NCI-H1048 (cell line): Measurements from ENCODE around the gene ZNF536.
"Not testable (repeated sequence)": the region's sequence is repeated elsewhere in the genome, so short reads cannot be mapped to it uniquely, and the experiment has no call there.

ENCODE experiments used
- DNase-seq: peaks from one replicate; lab custom pipeline; 2025; lab: John Stamatoyannopoulos, UW

ZNF536 gene

GRCh38 chr19:30419568-30420180 lies 47.5 kb downstream of the ZNF536 start:
- no peak for DNase-seq

- DNase-seq: no peak
These were observed 48.1 kb downstream of the ZNF536 start for GRCh38 chr19:30420316-30420715.

- DNase-seq: no peak
These were observed 48.7 kb downstream of the ZNF536 start for GRCh38 chr19:30420881-30421280.

- no peak for DNase-seq
These were observed 49.4 kb downstream of the ZNF536 start for GRCh38 chr19:30421571-30421970.

- no peak for DNase-seq
These were observed 51.3 kb downstream of the ZNF536 start for GRCh38 chr19:30423481-30423880.

DNA sequence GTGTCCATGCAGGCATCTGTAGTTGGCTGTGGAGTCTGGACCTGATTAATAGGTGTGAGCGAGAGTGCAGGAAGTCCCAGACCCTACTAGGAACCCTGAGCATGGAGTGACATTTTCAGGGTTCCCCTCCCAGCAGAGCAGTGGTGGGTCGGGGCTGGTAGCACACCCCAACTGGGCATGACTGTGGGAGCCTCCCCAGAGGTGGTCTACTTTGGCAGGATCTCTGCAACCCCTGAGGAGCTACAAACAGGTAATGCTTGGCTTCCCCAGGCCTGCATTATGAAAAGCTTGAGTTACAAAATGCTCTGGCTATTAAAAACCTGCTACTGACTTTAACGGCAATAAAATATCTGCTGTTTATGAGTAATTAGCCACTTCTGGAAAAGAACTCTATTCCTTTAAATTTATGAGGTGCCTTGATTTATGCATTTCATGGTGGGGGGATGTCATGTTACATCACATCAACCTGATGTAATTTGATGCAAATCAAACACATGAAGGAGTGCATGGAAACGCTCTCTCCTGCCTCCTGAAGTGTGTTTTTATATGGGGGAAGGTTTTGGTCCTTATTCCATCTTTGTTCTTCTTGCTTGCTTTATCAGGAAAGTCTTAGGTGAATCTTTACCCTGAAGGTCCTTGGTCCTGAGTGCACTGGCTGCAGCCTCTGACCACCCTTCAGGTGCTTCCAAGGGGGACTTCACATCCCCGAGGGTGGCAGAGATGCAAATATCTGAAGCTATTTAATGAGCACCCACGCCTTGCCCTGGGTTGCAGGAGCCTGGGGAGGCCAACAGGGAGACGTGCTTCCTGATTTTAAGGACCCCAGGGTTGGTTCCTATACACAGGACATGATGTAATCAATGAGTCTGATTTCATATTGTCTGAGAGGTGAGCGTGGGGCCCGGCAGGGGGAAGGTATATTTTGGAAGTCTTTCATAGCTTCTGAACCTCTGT lies 54.0 kb downstream of the ZNF536 start:
- DNase-seq: no peak

DNA sequence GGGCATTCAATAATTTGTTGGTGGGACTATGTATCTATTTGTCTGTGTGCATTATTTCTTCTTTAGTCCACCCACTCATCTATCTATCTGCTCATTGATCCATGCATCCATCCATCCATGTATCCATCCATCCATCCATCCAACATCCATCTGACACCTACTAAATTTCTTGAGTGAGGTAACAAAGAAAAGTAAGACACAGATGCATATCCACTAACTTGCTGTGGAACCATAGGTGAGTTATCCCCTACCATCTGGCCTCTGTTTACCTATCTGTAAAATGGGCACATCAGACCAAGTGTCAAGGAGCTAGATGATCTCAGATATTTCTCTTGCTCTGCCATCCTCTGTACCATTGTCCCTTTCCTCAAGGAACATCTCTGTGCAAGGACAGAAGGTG lies 54.7 kb downstream of the ZNF536 start:
- DNase-seq: no peak

GRCh38 chr19:30428092-30428680 lies 56.0 kb downstream of the ZNF536 start:
- DNase-seq: no peak

- no peak for DNase-seq
These were observed 56.7 kb downstream of the ZNF536 start for GRCh38 chr19:30428844-30429243.

DNA sequence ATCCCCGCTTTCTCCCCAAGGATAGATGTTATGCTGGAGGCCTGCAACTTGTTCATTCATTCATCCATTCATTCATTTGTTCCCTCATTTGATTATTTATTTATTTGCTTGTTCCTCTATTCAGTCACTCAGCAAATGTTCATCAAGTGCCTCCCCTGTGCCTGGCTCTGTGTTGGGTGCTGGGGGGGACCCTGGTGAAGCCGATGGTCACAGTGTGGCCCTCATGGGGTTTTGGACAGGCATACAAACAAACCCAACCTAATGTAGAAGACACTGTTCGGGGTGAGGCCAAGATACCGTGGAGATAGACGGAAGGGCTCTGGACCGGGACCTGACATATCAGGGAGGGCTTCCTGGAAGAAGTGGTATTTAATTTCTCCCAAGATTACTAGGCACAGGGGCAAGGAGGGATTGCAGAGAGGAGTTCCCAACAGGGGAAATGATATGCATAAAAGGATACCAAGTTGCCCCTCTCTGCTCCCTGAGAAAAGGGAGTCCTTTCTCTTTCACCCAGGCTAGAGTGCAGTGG lies 58.1 kb downstream of the ZNF536 start:
- DNase-seq: no peak

- DNase-seq: no peak
These were observed 59.4 kb downstream of the ZNF536 start for GRCh38 chr19:30431591-30431990.

DNA sequence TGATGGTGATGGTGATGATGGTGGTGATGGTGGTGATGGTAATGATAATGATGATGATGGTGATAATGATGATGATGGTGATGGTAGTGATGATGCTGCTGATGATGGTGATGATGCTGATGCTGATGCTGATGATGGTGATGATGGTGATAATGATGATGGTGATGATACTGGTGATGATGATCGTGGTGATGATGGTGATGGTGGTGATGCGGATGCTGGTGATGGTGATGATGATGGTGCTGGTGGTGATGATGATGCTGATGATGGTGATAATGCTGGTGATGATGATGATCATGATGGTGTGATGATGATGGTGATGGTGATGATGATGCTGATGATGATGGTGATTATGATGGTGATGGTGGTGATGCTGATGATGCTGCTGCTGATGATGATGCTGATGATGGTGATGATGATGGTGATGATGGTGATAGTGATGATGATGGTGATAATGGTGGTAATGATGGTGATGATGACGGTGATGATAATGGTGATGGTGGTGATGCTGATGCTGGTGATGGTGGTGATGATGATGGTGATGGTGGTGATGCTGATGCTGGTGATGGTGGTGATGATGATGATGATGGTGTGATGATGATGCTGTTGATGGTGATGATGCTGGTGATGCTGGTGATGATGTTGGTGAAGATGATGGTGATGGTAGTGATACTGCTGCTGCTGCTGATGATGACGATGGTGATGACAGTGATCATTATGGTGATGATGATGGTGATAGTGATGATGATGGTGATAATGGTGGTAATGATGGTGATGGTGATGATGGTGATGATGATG lies 62.8 kb downstream of the ZNF536 start:
- DNase-seq: no peak

DNA sequence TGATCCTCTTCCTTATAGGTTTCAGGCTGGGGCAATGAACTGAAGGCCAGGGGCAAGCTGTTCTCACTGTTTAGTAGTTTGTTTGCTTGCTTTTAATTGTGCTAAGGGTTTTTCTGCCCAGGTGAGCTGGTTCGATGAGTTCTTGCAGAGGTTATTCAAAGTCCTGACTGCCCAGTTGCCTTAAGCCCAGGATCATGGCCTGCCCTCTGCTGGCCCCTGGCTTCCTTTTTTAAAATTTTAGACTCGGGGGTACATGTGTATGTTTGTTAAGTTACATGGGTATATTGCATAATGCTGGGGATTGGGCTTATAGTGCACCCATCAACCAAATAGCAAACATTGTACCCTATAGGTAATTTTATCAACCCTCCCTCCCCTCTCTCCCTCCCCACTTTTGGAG lies 65.7 kb downstream of the ZNF536 start:
- DNase-seq: no peak

DNA sequence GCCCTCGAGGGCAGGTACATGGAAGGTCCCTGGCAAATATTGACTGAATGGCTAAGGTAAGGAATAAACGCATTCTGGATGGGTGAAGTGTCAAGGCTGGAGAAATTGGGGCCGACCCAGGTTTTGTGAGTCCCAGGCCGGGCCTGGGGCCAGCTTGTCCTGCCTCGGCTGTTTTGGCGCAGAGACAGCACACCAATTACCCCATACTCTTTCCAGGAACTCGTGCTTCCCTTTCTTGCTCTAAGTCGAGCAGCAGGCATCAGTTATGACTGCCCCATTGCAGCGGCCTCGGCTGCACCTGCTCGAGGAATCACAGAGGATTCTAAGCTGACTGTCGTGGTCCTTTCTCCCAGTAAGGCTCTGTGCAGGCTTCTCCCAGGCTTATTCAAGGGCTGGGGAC lies 67.1 kb downstream of the ZNF536 start:
- DNase-seq: no peak

- DNase-seq: no peak
These were observed 68.8 kb downstream of the ZNF536 start for GRCh38 chr19:30441011-30441410.

- no peak for DNase-seq
These were observed 70.5 kb downstream of the ZNF536 start for GRCh38 chr19:30442674-30443073.

- no peak for DNase-seq
These were observed 71.5 kb downstream of the ZNF536 start for GRCh38 chr19:30443531-30444252.

DNA sequence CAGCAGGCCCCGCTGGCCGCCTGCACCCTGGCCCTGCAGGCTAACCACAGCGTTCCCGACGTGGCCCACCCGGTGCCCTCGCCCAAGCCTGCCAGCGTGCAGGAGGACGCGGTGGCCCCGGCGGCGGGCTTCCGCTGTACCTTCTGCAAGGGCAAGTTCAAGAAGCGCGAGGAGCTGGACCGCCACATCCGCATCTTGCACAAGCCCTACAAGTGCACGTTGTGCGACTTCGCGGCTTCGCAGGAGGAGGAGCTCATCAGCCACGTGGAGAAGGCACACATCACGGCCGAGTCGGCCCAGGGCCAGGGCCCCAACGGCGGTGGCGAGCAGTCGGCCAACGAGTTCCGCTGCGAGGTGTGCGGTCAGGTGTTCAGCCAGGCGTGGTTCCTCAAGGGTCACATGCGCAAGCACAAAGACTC lies 72.1 kb downstream of the ZNF536 start:
- no peak for DNase-seq

DNA sequence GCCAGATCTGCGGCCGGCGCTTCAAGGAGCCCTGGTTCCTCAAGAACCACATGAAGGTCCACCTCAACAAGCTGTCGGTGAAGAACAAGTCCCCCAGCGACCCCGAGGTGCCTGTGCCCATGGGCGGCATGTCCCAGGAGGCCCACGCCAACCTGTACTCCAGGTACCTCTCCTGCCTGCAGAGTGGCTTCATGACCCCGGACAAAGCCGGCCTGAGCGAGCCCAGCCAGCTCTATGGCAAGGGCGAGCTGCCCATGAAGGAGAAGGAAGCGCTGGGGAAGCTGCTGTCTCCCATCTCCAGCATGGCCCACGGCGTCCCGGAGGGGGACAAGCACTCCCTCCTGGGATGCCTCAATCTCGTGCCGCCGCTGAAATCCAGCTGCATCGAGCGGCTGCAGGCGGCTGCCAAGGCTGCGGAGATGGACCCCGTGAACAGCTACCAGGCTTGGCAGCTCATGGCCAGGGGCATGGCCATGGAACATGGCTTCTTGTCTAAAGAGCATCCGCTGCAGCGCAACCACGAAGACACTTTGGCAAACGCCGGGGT lies 72.6 kb downstream of the ZNF536 start:
- no peak for DNase-seq

DNA sequence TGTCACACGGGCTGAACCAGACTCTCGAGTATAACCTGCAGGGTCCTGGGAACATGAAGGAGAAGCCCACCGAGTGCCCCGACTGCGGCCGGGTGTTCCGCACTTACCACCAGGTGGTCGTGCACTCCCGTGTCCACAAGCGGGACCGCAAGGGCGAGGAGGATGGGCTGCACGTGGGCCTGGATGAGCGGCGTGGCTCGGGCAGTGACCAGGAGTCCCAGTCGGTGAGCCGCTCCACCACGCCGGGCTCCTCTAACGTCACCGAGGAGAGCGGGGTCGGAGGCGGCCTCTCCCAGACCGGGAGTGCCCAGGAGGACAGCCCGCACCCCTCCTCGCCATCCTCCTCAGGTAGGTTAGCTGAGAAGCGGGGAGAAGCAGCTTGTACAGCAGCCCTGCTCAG lies 73.2 kb downstream of the ZNF536 start:
- DNase-seq: no peak

DNA sequence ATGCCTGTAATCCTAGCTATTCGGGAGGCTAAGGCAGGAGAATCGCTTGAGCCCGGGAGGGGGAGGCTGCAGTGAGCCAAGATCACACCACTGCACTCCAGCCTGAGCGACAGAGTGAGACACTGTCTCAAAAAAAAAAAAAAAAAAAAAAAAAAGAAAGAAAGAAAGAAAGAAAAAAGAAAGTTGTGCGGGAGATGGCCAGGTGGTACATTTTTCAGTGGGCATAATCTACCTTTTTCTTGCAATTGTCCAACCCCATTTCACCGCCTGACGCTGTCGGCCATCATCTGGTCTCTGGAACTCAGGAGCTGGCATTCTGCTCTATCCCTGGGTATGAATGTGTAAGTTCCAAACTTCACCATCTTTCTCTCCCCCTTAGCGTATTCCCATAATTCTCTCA lies 73.9 kb downstream of the ZNF536 start:
- DNase-seq: not testable (repeated sequence)
